ENCODE measurements around the gene EIF1AX.

EIF1AX gene

GRCh38 chrX:20111271-20111670 lies 30.4 kb downstream of the EIF1AX start:
- no peaks in the 10 kb centered on the region for H3K27me3 ChIP-seq (ENCODE audit: insufficient read depth, low read length, poor library complexity)
- H3K9ac ChIP-seq (ENCODE audit: low read depth, low read length), result no peak overlapping the region
- H3K79me2 ChIP-seq (ENCODE audit: insufficient read depth, low read length), result no peaks in the 10 kb centered on the region
- no peak overlapping the region for H3K27ac ChIP-seq (ENCODE audit: low read length)
- no peak for ATAC-seq (ENCODE audit: insufficient read depth, low read depth)
- no peak overlapping the region for H3K4me3 ChIP-seq (ENCODE audit: low read depth in 1 of 2, low read length in 2 of 2)
- no peaks in the 10 kb centered on the region for H3K36me3 ChIP-seq (ENCODE audit: insufficient read depth, low read length)
- H3K4me2 ChIP-seq (ENCODE audit: insufficient read depth, low read length), result no peak overlapping the region
- no peak overlapping the region for H2AFZ ChIP-seq (ENCODE audit: low read depth, low read length)
- no peaks in the 10 kb centered on the region for H4K20me1 ChIP-seq (ENCODE audit: insufficient read depth, low read length)
- TF ChIP-seq CTCF (IDR thresholded peaks at IDR 0.05; ENCODE audit: borderline replicate concordance, extremely low read depth, low read length, poor library complexity, severe bottlenecking) (no peak), EZH2 (IDR thresholded peaks at IDR 0.05; ENCODE audit: borderline replicate concordance, low read depth, low read length, severe bottlenecking) (no peak)
- no peaks in the 10 kb centered on the region for H3K9me3 ChIP-seq (ENCODE audit: insufficient read depth, low read length, severe bottlenecking)
- H3K4me1 ChIP-seq (ENCODE audit: insufficient read depth, low read length), result no peaks in the 10 kb centered on the region
- DNase-seq, result no peak

- Histone ChIP-seq H4K20me1 (ENCODE audit: insufficient read depth, low read length) (no peaks in the 10 kb centered on the region), H3K9me3 (ENCODE audit: insufficient read depth, low read length, severe bottlenecking) (no peaks in the 10 kb centered on the region), H3K4me2 (ENCODE audit: insufficient read depth, low read length) (no peak overlapping the region), H3K27me3 (ENCODE audit: insufficient read depth, low read length, poor library complexity) (no peaks in the 10 kb centered on the region), H2AFZ (ENCODE audit: low read depth, low read length) (no peak overlapping the region), H3K27ac (ENCODE audit: low read length) (no peak overlapping the region), H3K9ac (ENCODE audit: low read depth, low read length) (no peak overlapping the region), H3K36me3 (ENCODE audit: insufficient read depth, low read length) (no peaks in the 10 kb centered on the region), H3K4me3 (ENCODE audit: low read depth in 1 of 2, low read length in 2 of 2) (no peak overlapping the region), H3K79me2 (ENCODE audit: insufficient read depth, low read length) (no peaks in the 10 kb centered on the region), H3K4me1 (ENCODE audit: insufficient read depth, low read length) (no peaks in the 10 kb centered on the region)
- no peak for DNase-seq
- no peak for ATAC-seq (ENCODE audit: insufficient read depth, low read depth)
- TF ChIP-seq CTCF (IDR thresholded peaks at IDR 0.05; ENCODE audit: borderline replicate concordance, extremely low read depth, low read length, poor library complexity, severe bottlenecking) (no peak), EZH2 (IDR thresholded peaks at IDR 0.05; ENCODE audit: borderline replicate concordance, low read depth, low read length, severe bottlenecking) (no peak)
Observed at GRCh38 chrX:20101934-20102581, 39.6 kb downstream of the EIF1AX start.

- no peak overlapping the region for H3K4me3 ChIP-seq (ENCODE audit: low read depth in 1 of 2, low read length in 2 of 2)
- H3K9ac ChIP-seq (ENCODE audit: low read depth, low read length), result no peak overlapping the region
- no peak overlapping the region for H2AFZ ChIP-seq (ENCODE audit: low read depth, low read length)
- no peaks in the 10 kb centered on the region for H3K36me3 ChIP-seq (ENCODE audit: insufficient read depth, low read length)
- TF ChIP-seq CTCF (IDR thresholded peaks at IDR 0.05; ENCODE audit: borderline replicate concordance, extremely low read depth, low read length, poor library complexity, severe bottlenecking), result no peak
- no peak for TF ChIP-seq EZH2 (IDR thresholded peaks at IDR 0.05; ENCODE audit: borderline replicate concordance, low read depth, low read length, severe bottlenecking)
- H3K4me2 ChIP-seq (ENCODE audit: insufficient read depth, low read length), result no peak overlapping the region
- no peak overlapping the region for H3K27ac ChIP-seq (ENCODE audit: low read length)
- H3K27me3 ChIP-seq (ENCODE audit: insufficient read depth, low read length, poor library complexity), result no peaks in the 10 kb centered on the region
- no peaks in the 10 kb centered on the region for H3K79me2 ChIP-seq (ENCODE audit: insufficient read depth, low read length)
- H3K9me3 ChIP-seq (ENCODE audit: insufficient read depth, low read length, severe bottlenecking), result no peaks in the 10 kb centered on the region
- H3K4me1 ChIP-seq (ENCODE audit: insufficient read depth, low read length), result no peaks in the 10 kb centered on the region
- ATAC-seq (ENCODE audit: insufficient read depth, low read depth) (no peak), DNase-seq (no peak)
- H4K20me1 ChIP-seq (ENCODE audit: insufficient read depth, low read length), result no peaks in the 10 kb centered on the region
Observed at GRCh38 chrX:20091499-20091898, 50.1 kb downstream of the EIF1AX start.

Measured in DND-41 (cell line).